GM19238 (cell line): ENCODE measurements around the gene CASP8.
"Not testable (repeated sequence)": the region's sequence is repeated elsewhere in the genome, so short reads cannot be mapped to it uniquely, and the experiment has no call there.

ENCODE experiments used
- DNase-seq: peaks from one replicate; pipeline ENCODE4 v3.0.0; 2011; ENCODE audit warnings: low spot score; ENCODE audit not compliant: insufficient read length

The CASP8 gene

GRCh38 chr2:201269764-201270163 is 9.4 kb downstream of the CASP8 start:
- no peak for DNase-seq

- no peak for DNase-seq
Observed at GRCh38 chr2:201270293-201271001, 10.1 kb downstream of the CASP8 start.

- DNase-seq: no peak
Observed at GRCh38 chr2:201271917-201272316, 11.6 kb downstream of the CASP8 start.

- DNase-seq: no peak
Observed at GRCh38 chr2:201273330-201273983, 13.1 kb downstream of the CASP8 start.

DNA sequence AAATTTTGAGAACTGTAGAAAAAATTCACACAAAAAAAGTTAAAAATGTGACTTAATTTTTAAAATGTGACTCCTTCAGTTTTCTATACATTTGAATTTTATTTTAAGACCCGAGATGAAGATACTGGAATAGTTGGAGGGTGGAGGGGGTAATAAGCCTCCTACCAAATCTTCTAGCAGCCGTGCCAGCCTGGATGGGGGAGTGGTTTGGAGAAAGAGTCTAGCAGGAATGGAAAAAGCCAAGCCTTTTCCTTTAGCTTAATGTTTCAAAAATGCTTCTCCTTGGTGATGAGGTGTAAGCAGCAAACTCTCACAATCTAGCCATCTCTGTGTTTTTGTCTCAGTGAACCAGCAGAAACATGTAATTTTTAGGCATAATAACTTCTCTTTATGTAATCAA is 14.7 kb downstream of the CASP8 start:
- no peak for DNase-seq

- DNase-seq: no peak
Observed at GRCh38 chr2:201275990-201276389, 15.7 kb downstream of the CASP8 start.

- no peak for DNase-seq
Observed at GRCh38 chr2:201276511-201276910, 16.2 kb downstream of the CASP8 start.

GRCh38 chr2:201279079-201279478 is 18.7 kb downstream of the CASP8 start:
- DNase-seq: no peak

GRCh38 chr2:201280191-201281040 is 20.1 kb downstream of the CASP8 start:
- DNase-seq: no peak

- DNase-seq: no peak
Observed at GRCh38 chr2:201285499-201285898, 25.2 kb downstream of the CASP8 start.

GRCh38 chr2:201290457-201291148 is 30.3 kb downstream of the CASP8 start:
- not testable (repeated sequence) for DNase-seq

DNA sequence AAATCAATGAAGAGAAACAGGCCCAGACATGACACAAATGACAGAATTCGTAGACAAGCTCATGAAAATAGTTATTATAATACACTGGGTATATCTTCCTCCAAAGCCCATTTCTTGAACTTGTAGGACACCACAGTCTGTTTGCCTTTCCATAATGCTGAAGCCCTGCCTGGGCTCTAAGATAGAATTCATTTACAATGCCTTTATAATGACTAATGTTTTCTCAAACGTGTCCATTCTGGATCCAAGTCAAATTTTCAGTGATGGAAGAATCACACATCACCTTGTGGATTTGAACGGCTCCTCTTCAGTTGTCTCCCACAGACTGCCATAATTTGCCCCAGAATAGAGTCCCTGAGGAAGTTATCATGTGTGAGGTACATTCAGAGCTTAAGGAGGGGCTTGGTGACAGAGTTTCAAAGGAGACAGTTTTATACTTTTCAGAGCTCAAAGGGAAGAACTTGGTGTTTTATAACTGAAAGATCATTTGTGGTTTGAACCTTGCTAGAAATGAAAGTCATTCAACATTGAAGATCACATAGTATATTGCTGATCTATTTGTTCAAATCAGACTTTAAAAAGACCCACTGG is 38.2 kb downstream of the CASP8 start:
- DNase-seq: no peak

- DNase-seq: not testable (repeated sequence)
Observed at GRCh38 chr2:201299929-201300328, 39.6 kb downstream of the CASP8 start.

DNA sequence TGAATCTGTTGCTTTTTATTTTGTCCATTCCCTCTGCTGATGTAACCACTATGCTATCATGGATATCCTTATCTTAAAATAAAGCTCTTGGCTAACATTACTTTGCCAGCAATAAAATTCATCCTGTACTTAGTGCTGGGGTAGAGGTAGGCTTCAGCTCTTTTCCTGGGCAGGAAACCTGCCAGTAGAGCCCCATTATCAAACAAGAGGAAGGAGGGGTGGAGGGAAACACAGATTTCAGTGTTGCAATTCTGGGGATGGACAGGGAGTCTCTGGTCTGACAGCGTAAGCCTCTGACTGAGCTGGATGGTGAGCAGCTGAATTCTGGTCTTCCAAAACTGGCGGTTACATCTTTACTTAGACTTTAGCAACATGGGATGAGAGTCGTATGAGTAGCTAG is 47.5 kb downstream of the CASP8 start:
- DNase-seq: no peak

DNA sequence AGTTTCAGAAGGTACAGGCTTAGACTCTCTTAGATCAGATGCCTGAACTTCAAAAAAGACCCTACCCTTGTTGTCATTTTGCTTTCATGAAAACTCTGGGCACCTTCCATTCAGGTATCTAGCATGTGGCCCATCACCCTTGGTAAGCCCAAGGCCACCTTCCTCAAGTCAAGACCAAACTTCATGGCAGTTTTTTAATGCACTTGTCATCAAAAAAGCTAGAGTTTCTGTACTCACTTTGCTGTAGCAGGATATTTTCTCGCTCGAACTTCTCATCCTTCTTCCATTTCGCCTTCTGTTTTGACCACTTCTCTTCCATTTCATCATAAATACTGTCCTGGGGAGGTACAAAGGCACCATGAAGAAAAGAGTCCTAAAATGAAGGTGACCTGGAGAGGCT is 48.6 kb downstream of the CASP8 start:
- no peak for DNase-seq

GRCh38 chr2:201313362-201313761 is 53.0 kb downstream of the CASP8 start:
- DNase-seq: no peak

DNA sequence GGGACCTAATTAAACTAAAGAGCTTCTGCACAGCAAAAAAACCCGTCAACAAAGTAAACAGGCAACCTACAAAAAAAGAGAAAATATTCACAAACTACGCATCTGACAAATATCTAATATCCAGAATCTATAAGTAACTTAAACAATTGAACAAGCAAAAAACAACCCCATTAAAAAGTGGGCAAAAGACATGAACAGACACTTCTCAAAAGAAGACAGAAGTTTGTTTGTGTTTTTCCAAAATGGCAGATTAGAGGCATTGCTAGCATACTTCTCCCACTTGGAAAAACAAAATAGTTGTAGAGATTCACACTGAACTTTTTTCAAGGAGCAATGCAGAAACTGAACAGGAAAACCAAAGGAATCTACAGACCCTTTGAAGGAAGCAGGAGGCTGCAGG is 59.2 kb downstream of the CASP8 start:
- no peak for DNase-seq

- DNase-seq: no peak
Observed at GRCh38 chr2:201320257-201320656, 59.9 kb downstream of the CASP8 start.

GRCh38 chr2:201320701-201321100 is 60.4 kb downstream of the CASP8 start:
- DNase-seq: no peak

DNA sequence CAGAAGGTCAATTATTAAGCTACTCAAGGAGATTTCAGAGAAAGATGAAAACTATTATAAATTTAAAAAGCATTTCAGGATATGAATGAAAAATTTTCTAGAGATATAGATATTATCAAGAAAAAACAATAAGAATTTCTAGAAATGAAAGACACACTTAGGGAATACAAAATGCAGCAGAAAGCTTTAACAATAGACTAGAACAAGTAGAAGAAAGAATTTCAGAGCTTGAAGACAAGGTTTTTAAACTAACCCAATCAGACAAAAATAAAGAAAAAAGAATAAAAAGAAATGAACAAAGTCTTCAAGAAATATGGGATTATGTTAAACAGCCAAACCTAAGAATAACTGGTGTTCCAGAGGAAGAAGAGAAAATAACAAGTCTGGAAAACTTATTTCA is 62.4 kb downstream of the CASP8 start:
- no peak for DNase-seq

- DNase-seq: no peak
Observed at GRCh38 chr2:201327678-201328077, 67.3 kb downstream of the CASP8 start.
